CD4-positive, alpha-beta T cell treated with Interleukin-21 for 1 hour (primary cell): ENCODE results near the gene NFS1.

ENCODE experiments used
- DNase-seq: peaks from one replicate; pipeline ENCODE4 v3.0.0-alpha.2; 2020

Gene NFS1

GRCh38 chr20:35669221-35669620 lies 29.9 kb downstream of the NFS1 start:
- no peak for DNase-seq

- DNase-seq: no peak
Observed at GRCh38 chr20:35665949-35666288, 33.2 kb downstream of the NFS1 start.

- peak; percentile 95 for DNase-seq
Observed at GRCh38 chr20:35664466-35665206, 34.5 kb downstream of the NFS1 start, which contains the start of the genes CPNE1 and RBM12. Gene CPNE1 (minus strand): TSS chr20:35664900. CDS start chr20:35632923, 31,977 bp downstream. Gene RBM12 (minus strand): TSS chr20:35664900. CDS start chr20:35655322, 9,578 bp downstream.

GRCh38 chr20:35663516-35664465 lies 35.4 kb downstream of the NFS1 start:
- peak; percentile 80 for DNase-seq

GRCh38 chr20:35662551-35662950 lies 36.6 kb downstream of the NFS1 start:
- no peak for DNase-seq

GRCh38 chr20:35661908-35662307 lies 37.2 kb downstream of the NFS1 start:
- no peak for DNase-seq

GRCh38 chr20:35661053-35661452 lies 38.1 kb downstream of the NFS1 start:
- peak; percentile 33 for DNase-seq

GRCh38 chr20:35660122-35660937 lies 38.8 kb downstream of the NFS1 start:
- DNase-seq: no peak

- no peak for DNase-seq
Observed at GRCh38 chr20:35657271-35657670, 41.9 kb downstream of the NFS1 start.

- no peak for DNase-seq
Observed at GRCh38 chr20:35654415-35654814, 44.7 kb downstream of the NFS1 start.

- no peak for DNase-seq
Observed at GRCh38 chr20:35653893-35654292, 45.3 kb downstream of the NFS1 start.

- no peak for DNase-seq
Observed at GRCh38 chr20:35653430-35653734, 45.8 kb downstream of the NFS1 start.

- DNase-seq: no peak
Observed at GRCh38 chr20:35652641-35653429, 46.3 kb downstream of the NFS1 start.

GRCh38 chr20:35651958-35652357 lies 47.2 kb downstream of the NFS1 start:
- no peak for DNase-seq

GRCh38 chr20:35650632-35651031 lies 48.5 kb downstream of the NFS1 start:
- DNase-seq: no peak

GRCh38 chr20:35648836-35649235 lies 50.3 kb downstream of the NFS1 start:
- no peak for DNase-seq

GRCh38 chr20:35644806-35645205 lies 54.3 kb downstream of the NFS1 start:
- no peak for DNase-seq

- DNase-seq: no peak
Observed at GRCh38 chr20:35643045-35643444, 56.1 kb downstream of the NFS1 start.

- DNase-seq: no peak
Observed at GRCh38 chr20:35641743-35642142, 57.4 kb downstream of the NFS1 start.

- DNase-seq: no peak
Observed at GRCh38 chr20:35640724-35641123, 58.4 kb downstream of the NFS1 start.

- no peak for DNase-seq
Observed at GRCh38 chr20:35638751-35639150, 60.4 kb downstream of the NFS1 start.

- no peak for DNase-seq
Observed at GRCh38 chr20:35637276-35637675, 61.9 kb downstream of the NFS1 start.
